GM13977 (cell line): Measurements from ENCODE around the gene DGKD.

Experiments
- DNase-seq: peaks from one replicate; pipeline ENCODE4 v3.0.0; 2012; ENCODE audit warnings: low spot score
- in situ Hi-C: fragments of 300-500 bp; cut with MboI; formaldehyde crosslinking; loops from one replicate; pipeline ENCODE4 v1.12.0; 2022; ENCODE audit warnings: low sequenced_read_pairs, low pct_unique_long_range_greater_than_20kb, mixed read lengths, inconsistent platforms; ENCODE audit not compliant: unreplicated experiment
- TF ChIP-seq, protein P1 (sequence below): IDR thresholded peaks from 2 replicates; pipeline ENCODE4 v1.5.1; 2012; ENCODE audit warnings: mild to moderate bottlenecking, control low read depth; ENCODE audit not compliant: insufficient read depth; ENCODE audit errors: extremely low read depth, missing control alignments

DGKD gene, protein sequence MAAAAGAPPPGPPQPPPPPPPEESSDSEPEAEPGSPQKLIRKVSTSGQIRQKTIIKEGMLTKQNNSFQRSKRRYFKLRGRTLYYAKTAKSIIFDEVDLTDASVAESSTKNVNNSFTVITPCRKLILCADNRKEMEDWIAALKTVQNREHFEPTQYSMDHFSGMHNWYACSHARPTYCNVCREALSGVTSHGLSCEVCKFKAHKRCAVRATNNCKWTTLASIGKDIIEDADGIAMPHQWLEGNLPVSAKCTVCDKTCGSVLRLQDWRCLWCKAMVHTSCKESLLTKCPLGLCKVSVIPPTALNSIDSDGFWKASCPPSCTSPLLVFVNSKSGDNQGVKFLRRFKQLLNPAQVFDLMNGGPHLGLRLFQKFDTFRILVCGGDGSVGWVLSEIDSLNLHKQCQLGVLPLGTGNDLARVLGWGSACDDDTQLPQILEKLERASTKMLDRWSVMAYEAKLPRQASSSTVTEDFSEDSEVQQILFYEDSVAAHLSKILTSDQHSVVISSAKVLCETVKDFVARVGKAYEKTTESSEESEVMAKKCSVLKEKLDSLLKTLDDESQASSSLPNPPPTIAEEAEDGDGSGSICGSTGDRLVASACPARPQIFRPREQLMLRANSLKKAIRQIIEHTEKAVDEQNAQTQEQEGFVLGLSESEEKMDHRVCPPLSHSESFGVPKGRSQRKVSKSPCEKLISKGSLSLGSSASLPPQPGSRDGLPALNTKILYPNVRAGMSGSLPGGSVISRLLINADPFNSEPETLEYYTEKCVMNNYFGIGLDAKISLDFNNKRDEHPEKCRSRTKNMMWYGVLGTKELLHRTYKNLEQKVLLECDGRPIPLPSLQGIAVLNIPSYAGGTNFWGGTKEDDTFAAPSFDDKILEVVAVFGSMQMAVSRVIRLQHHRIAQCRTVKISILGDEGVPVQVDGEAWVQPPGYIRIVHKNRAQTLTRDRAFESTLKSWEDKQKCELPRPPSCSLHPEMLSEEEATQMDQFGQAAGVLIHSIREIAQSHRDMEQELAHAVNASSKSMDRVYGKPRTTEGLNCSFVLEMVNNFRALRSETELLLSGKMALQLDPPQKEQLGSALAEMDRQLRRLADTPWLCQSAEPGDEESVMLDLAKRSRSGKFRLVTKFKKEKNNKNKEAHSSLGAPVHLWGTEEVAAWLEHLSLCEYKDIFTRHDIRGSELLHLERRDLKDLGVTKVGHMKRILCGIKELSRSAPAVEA

DNA sequence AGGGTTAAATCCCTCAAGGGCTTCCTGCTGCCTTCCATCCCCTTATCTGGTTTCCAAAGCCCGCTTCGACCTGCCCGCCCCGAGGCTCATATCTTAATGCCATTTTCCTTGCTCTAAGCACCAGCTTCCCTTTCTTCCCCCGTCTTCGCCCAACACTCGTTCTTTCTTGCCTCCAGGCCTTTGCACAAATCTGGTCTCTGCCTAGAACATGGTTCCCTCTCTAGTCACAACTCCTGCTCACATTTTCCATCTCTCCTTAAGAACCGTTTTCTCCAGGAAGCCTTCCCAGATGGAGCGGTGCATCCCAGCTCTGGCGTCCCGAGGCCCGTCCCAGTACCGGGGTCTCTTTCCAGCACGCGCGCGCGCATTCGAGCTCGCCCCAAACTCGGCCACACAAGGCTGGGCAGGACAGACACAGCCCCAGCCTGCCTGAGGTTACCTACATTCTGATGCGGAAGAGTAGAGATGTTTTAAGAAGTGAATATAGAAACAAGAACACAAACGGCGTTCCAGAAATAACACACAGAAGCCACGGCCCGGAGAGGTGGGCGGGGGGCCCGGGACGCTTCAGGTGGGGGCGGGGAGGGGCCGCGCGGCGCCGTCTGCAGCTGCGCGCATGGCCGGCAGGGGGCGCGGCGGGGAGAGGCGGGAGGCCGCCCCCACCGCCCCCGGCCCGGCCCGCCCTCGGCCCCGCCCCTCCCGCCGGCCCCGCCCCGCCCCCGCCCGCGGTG is at the start of gene DGKD:
Gene DGKD, plus strand, starts transcription at position 726 of the 731 bp plus-strand sequence. CDS start 25 bp downstream, outside the sequence.
- in situ Hi-C loops, result no loop called here
- TF ChIP-seq, protein P1, sequence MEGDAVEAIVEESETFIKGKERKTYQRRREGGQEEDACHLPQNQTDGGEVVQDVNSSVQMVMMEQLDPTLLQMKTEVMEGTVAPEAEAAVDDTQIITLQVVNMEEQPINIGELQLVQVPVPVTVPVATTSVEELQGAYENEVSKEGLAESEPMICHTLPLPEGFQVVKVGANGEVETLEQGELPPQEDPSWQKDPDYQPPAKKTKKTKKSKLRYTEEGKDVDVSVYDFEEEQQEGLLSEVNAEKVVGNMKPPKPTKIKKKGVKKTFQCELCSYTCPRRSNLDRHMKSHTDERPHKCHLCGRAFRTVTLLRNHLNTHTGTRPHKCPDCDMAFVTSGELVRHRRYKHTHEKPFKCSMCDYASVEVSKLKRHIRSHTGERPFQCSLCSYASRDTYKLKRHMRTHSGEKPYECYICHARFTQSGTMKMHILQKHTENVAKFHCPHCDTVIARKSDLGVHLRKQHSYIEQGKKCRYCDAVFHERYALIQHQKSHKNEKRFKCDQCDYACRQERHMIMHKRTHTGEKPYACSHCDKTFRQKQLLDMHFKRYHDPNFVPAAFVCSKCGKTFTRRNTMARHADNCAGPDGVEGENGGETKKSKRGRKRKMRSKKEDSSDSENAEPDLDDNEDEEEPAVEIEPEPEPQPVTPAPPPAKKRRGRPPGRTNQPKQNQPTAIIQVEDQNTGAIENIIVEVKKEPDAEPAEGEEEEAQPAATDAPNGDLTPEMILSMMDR, result peak; percentile 54
- peak; percentile 97 for DNase-seq

DNA sequence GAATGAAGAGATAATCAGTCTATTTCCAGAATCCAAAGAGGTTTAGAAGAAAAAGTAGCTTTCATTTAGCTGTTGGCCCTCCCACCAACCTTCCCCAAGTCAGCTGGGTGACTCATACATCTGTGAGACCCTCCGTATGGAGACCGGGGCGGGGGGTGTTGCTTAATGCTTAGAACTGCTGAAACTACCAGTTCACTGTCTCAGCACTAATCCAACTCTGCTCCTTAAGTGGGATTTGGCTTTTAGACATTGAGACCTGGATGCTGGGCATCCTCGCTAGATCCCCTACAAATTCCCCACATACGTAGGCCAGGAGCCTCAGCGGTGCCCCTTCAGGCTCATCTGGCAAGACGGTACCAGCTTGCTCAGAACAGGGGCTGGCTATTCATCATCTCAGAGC is 46.7 kb upstream of the DGKD start, which contains the start of gene SAG:
Gene SAG, plus strand, starts transcription at position 252 of the 400 bp plus-strand sequence. CDS start 1,374 bp downstream, outside the sequence.
- in situ Hi-C loops, result no loop called here
- no peak for DNase-seq
- TF ChIP-seq, protein P1, result no peak

DNA sequence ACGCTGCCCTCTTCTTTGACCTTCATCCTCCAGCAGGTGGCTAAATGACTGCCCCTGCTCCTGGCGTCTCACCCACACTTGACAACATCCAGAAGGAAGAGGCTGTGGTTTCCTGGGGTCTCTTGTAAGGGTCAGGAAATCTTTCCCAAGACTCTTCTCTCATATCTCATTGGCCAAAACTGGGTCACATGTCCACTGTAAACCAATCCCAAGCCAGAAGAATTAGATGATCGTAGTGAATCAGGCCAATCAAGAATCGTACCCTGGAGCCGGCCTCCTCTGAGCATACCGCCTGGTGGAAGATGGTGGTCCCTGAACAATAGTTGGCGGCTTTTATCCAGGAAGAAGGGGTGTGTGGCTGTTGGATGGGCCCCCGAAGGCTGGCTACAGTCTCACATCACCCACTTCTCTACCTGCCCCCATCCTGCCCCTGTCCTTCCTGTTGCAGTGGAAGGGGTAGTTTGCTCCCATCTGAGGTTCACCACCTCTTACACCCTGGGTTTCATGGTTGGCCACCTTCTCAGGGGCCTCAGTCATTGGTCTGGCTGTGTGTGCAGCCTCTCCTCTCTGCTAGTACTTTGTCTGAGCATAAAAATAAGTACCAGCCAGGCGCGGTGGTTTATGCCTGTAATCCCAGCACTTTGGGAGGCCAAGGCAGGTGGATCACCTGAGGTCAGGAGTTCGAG is 42.9 kb upstream of the DGKD start:
- DNase-seq, result no peak
- TF ChIP-seq, protein P1, result no peak
- in situ Hi-C loops, result no loop called here

DNA sequence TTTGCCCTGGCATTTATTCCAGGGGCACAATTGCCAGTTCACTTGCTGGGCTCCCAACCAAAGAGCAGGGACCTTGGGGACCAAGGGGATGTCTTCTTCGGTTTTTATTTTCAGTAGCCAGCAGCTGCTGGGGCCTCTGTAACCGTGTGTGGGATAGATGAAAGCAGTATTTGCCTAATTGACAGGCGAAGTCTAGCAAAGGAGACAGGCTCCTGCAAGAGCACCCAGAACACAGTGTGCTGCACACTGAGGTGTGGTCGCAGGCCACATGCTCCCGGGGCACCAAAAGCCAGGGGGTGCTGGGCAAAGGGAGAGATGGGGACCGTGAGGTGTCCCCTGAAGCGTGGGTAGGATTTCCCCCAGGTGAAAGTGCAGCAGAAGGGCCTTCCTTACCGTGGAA is 41.4 kb upstream of the DGKD start:
- TF ChIP-seq, protein P1, result no peak
- in situ Hi-C loops, result no loop called here
- DNase-seq, result peak; percentile 47

DNA sequence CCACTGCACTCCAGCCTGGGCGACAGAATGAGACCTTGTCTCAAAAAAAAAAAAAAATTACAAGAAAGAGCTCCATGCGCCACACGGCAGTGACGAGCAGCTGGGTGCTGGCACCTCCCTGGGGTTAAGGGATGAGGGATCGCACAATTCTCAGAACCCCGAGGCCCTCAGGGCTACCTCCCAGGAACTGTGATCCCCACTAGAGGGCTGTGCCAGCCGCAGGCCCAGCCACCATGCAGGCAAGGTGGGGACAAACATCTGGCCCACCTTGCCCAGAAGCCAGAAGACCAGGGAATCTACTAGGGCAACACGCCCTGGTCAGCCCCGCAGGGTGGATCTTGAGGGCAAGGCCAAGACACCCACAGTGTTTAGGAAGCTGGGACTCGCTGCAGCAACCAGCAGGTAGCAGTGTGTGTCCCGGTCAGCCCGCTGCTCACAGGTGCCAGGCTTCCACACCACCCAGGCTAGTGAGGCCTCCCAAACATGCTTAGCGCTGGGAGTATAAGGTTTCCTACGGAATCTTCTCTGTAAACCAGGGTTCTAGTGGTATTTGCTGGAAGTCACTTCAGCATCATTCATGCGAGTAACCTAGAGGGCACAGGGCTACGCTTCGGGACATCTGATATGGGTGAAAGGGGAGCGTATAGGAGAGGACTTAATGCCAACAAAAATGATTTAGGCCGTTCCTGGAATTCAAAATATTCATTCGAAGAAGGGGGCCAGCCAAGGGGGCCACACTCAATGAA is 39.9 kb upstream of the DGKD start:
- TF ChIP-seq, protein P1, result no peak

More for the DNA sequence above, 39.9 kb upstream of the DGKD start:
- DNase-seq, result no peak
- in situ Hi-C loops, result no loop called here
